Trophoblast cell (in vitro differentiated cells and primary cell): ENCODE results near the gene ZNF410.

Experiments
- DNase-seq, 2 donors: peaks; one replicate each; pipeline ENCODE4 v3.0.0-alpha.2; 2016
- H2AFZ ChIP-seq: 2 replicates; pipeline ENCODE4 v1.6.1; 2013; ENCODE audit warnings: low read length, moderate library complexity, mild to moderate bottlenecking; ENCODE audit not compliant: insufficient read depth, poor library complexity
- H2AK5ac ChIP-seq: 2 replicates; pipeline ENCODE4 v1.6.1; 2013; ENCODE audit warnings: mild to moderate bottlenecking, low read length
- H2BK120ac ChIP-seq: 2 replicates; pipeline ENCODE4 v1.6.1; 2013; ENCODE audit warnings: low read length, mild to moderate bottlenecking, moderate library complexity; ENCODE audit not compliant: insufficient read depth, poor library complexity
- H2BK12ac ChIP-seq: 2 replicates; pipeline ENCODE4 v1.6.1; 2013; ENCODE audit warnings: mild to moderate bottlenecking, low read length, moderate library complexity
- H2BK5ac ChIP-seq: 2 replicates; pipeline ENCODE4 v1.6.1; 2013; ENCODE audit warnings: low read length, low read depth, moderate library complexity, mild to moderate bottlenecking; ENCODE audit not compliant: poor library complexity
- H3K14ac ChIP-seq: 2 replicates; pipeline ENCODE4 v1.6.1; 2013; ENCODE audit warnings: mild to moderate bottlenecking, low read length
- H3K18ac ChIP-seq: 2 replicates; pipeline ENCODE4 v1.6.1; 2013; ENCODE audit warnings: mild to moderate bottlenecking, low read length
- H3K23ac ChIP-seq: 2 replicates; pipeline ENCODE4 v1.6.1; 2013; ENCODE audit warnings: low read length
- H3K27ac ChIP-seq: 2 replicates; pipeline ENCODE4 v1.5.1; 2013; ENCODE audit warnings: low read depth, mild to moderate bottlenecking, inconsistent platforms, low read length, moderate library complexity
- H3K27me3 ChIP-seq: 2 replicates; pipeline ENCODE4 v1.6.1; 2013; ENCODE audit warnings: inconsistent platforms, mild to moderate bottlenecking, low read length, moderate library complexity; ENCODE audit not compliant: insufficient read depth
- H3K36me3 ChIP-seq, 2 experiments: 1 replicate in 1 of 2; 2 replicates in 1 of 2; pipeline ENCODE4 v1.6.1; 2013; ENCODE audit warnings: low read length in 2 of 2, mild to moderate bottlenecking in 2 of 2, moderate library complexity in 1 of 2; ENCODE audit not compliant: insufficient read depth in 2 of 2, control insufficient read depth in 1 of 2
- H3K4ac ChIP-seq: 2 replicates; pipeline ENCODE4 v1.6.1; 2013; ENCODE audit warnings: low read depth, mild to moderate bottlenecking, low read length, moderate library complexity
- H3K4me1 ChIP-seq, 2 experiments: 1 replicate in 1 of 2; 2 replicates in 1 of 2; pipeline ENCODE4 v1.6.1; 2013; ENCODE audit warnings: low read length in 2 of 2, mild to moderate bottlenecking in 2 of 2, moderate library complexity in 1 of 2; ENCODE audit not compliant: insufficient read depth in 2 of 2, control insufficient read depth in 1 of 2
- H3K4me2 ChIP-seq: 2 replicates; pipeline ENCODE4 v1.6.1; 2013; ENCODE audit warnings: inconsistent platforms, mild to moderate bottlenecking, low read length, moderate library complexity
- H3K4me3 ChIP-seq: 2 replicates; pipeline ENCODE4 v1.5.1; 2013; ENCODE audit warnings: mild to moderate bottlenecking, low read depth, low read length, inconsistent platforms
- H3K79me1 ChIP-seq: one replicate; pipeline ENCODE4 v1.6.1; 2013; ENCODE audit warnings: low read length
- H3K79me2 ChIP-seq: 2 replicates; pipeline ENCODE4 v1.6.1; 2013; ENCODE audit warnings: low read length, mild to moderate bottlenecking; ENCODE audit not compliant: control insufficient read depth, insufficient read depth, poor library complexity
- H3K9ac ChIP-seq: 2 replicates; pipeline ENCODE4 v1.6.1; 2013; ENCODE audit warnings: mild to moderate bottlenecking, low read length
- H3K9me3 ChIP-seq: 2 replicates; pipeline ENCODE4 v1.6.1; 2013; ENCODE audit warnings: low read depth, mild to moderate bottlenecking, control low read depth, inconsistent platforms, low read length; ENCODE audit not compliant: insufficient read depth
- H4K12ac ChIP-seq: 2 replicates; pipeline ENCODE4 v1.6.1; 2013; ENCODE audit warnings: low read depth, mild to moderate bottlenecking, low read length, moderate library complexity
- H4K8ac ChIP-seq: 2 replicates; pipeline ENCODE4 v1.6.1; 2013; ENCODE audit warnings: low read depth, mild to moderate bottlenecking, low read length, moderate library complexity
- H4K91ac ChIP-seq: one replicate; pipeline ENCODE4 v1.6.1; 2013; ENCODE audit warnings: low read depth, mild to moderate bottlenecking, low read length, moderate library complexity
- WGBS: extraction: QIAGEN DNeasy Blood & Tissue Kit; methylation state at CpG from one replicate; pipeline ENCODE4 v1.1.7; 2013; ENCODE audit warnings: missing lambda C conversion rate; ENCODE audit not compliant: insufficient read length, insufficient coverage; ENCODE audit errors: extremely low coverage; 5-methylcytosine and 5-hydroxymethylcytosine counted together

The ZNF410 gene

GRCh38 chr14:73859145-73859544 lies 27.5 kb upstream of the ZNF410 start:
- Histone ChIP-seq H3K9me3 (no peaks in the 10 kb centered on the region), H3K4me1 (no peaks in the 10 kb centered on the region), H3K36me3 (peaks cover 4 to 5% of the 10 kb centered on the region in 2 experiments), H3K4ac (no peak overlapping the region), H3K4me3 (no peak overlapping the region), H2BK12ac (no peak overlapping the region), H4K12ac (no peak overlapping the region), H3K4me2 (no peak overlapping the region), H3K79me1 (no peaks in the 10 kb centered on the region), H3K23ac (no peak overlapping the region), H2AK5ac (no peak overlapping the region), H4K8ac (no peak overlapping the region), H2AFZ (no peak overlapping the region), H3K14ac (no peak overlapping the region), H4K91ac (no peak overlapping the region), H3K79me2 (no peaks in the 10 kb centered on the region), H3K27ac (no peak overlapping the region), H3K18ac (no peak overlapping the region), H3K27me3 (no peaks in the 10 kb centered on the region), H2BK120ac (no peak overlapping the region), H2BK5ac (no peak overlapping the region), H3K9ac (no peak overlapping the region)
- DNase-seq = no peak

- no peaks in the 10 kb centered on the region for H3K79me2 ChIP-seq
- no peaks in the 10 kb centered on the region for H3K79me1 ChIP-seq
- H4K91ac ChIP-seq = no peak overlapping the region
- no peak overlapping the region for H3K27ac ChIP-seq
- H3K4me2 ChIP-seq = no peak overlapping the region
- no peak overlapping the region for H4K12ac ChIP-seq
- no peaks in the 10 kb centered on the region for H3K27me3 ChIP-seq
- no peak overlapping the region for H2BK5ac ChIP-seq
- H3K23ac ChIP-seq = no peak overlapping the region
- no peak overlapping the region for H2AFZ ChIP-seq
- H3K4me3 ChIP-seq = no peak overlapping the region
- H3K36me3 ChIP-seq = peaks cover 4 to 5% of the 10 kb centered on the region in 2 experiments
- no peak for DNase-seq
- H3K18ac ChIP-seq = no peak overlapping the region
- H4K8ac ChIP-seq = no peak overlapping the region
- no peaks in the 10 kb centered on the region for H3K9me3 ChIP-seq
- no peak overlapping the region for H3K9ac ChIP-seq
- no peak overlapping the region for H3K14ac ChIP-seq
- H3K4me1 ChIP-seq = no peaks in the 10 kb centered on the region
- H3K4ac ChIP-seq = no peak overlapping the region
- no peak overlapping the region for H2BK120ac ChIP-seq
- H2BK12ac ChIP-seq = no peak overlapping the region
- WGBS = no CpG with 5 or more reads among the region's 5 CpGs
- H2AK5ac ChIP-seq = no peak overlapping the region
Observed at GRCh38 chr14:73861073-73861472, 25.6 kb upstream of the ZNF410 start.

GRCh38 chr14:73862480-73862879 lies 24.2 kb upstream of the ZNF410 start:
- H3K18ac ChIP-seq = no peak overlapping the region
- H2BK5ac ChIP-seq = no peak overlapping the region
- H3K4ac ChIP-seq = no peak overlapping the region

GRCh38 chr14:73863209-73863608 lies 23.4 kb upstream of the ZNF410 start:
- Histone ChIP-seq H3K4ac (no peak overlapping the region), H4K91ac (no peak overlapping the region), H3K4me1 (no peaks in the 10 kb centered on the region), H4K12ac (no peak overlapping the region), H3K27me3 (no peaks in the 10 kb centered on the region), H4K8ac (no peak overlapping the region), H2BK5ac (no peak overlapping the region), H3K9ac (no peak overlapping the region), H3K27ac (no peak overlapping the region), H3K18ac (no peak overlapping the region), H2BK120ac (no peak overlapping the region), H3K23ac (no peak overlapping the region), H2AK5ac (no peak overlapping the region), H3K79me1 (no peaks in the 10 kb centered on the region), H3K79me2 (no peaks in the 10 kb centered on the region), H3K14ac (no peak overlapping the region), H3K9me3 (no peaks in the 10 kb centered on the region), H3K4me3 (no peak overlapping the region), H3K36me3 (peaks cover 4 to 5% of the 10 kb centered on the region in 2 experiments), H2BK12ac (no peak overlapping the region), H3K4me2 (no peak overlapping the region), H2AFZ (no peak overlapping the region)
- peak in 1 of 2 donors; percentile 55 for DNase-seq
- no CpG with 5 or more reads among the region's 2 CpGs for WGBS

More at GRCh38 chr14:73862480-73862879, 24.2 kb upstream of the ZNF410 start:
- Histone ChIP-seq H4K91ac (no peak overlapping the region), H4K8ac (no peak overlapping the region), H2BK12ac (no peak overlapping the region), H3K23ac (no peak overlapping the region), H3K27ac (no peak overlapping the region), H3K9me3 (no peaks in the 10 kb centered on the region), H2BK120ac (no peak overlapping the region), H3K4me2 (no peak overlapping the region), H3K79me2 (no peaks in the 10 kb centered on the region), H3K4me1 (no peaks in the 10 kb centered on the region), H3K36me3 (peaks cover 4 to 5% of the 10 kb centered on the region in 2 experiments), H2AFZ (no peak overlapping the region), H2AK5ac (no peak overlapping the region), H3K79me1 (no peaks in the 10 kb centered on the region), H3K9ac (no peak overlapping the region), H3K27me3 (no peaks in the 10 kb centered on the region), H3K4me3 (no peak overlapping the region), H3K14ac (no peak overlapping the region), H4K12ac (no peak overlapping the region)
- no peak for DNase-seq
- WGBS = no CpG with 5 or more reads among the region's 8 CpGs
